GM18867 (cell line): Measurements from ENCODE around the gene FRZB.

Experiments
- ATAC-seq: cut with Tn5 transposase; IDR thresholded peaks from one replicate; pipeline ENCODE4 v1.9.1; 2021; ENCODE audit warnings: mild to moderate bottlenecking, moderate library complexity; ENCODE audit not compliant: unreplicated experiment

FRZB gene

DNA sequence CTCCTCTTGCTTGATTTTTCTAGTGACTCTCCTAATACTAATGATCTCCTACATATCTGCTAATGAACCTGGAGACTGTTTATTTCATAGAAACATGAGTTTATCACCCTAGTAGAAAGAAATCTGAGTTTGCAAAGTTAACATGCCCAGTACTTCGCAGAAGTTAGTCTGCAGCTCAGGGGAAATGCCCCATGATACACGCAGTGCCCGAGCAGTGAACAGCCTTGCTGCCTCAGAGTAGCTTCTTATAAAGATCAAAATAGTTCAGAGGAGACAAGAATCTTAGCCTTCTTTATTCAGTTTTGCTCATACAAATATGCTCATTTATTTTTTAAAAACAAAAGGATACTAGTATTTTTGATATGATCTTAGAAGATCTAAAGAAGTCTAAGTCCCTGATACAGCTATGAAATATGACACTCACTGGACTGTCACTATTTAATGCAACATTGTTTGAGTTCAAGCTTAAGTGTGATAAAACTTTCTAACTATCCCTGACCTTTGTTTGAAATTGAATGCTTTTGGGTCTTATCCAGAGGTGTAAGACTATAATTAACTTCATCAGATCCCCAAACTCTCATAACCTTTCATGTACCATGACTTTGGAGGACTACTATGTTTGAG lies 20.5 kb downstream of the FRZB start:
- ATAC-seq = no peak

DNA sequence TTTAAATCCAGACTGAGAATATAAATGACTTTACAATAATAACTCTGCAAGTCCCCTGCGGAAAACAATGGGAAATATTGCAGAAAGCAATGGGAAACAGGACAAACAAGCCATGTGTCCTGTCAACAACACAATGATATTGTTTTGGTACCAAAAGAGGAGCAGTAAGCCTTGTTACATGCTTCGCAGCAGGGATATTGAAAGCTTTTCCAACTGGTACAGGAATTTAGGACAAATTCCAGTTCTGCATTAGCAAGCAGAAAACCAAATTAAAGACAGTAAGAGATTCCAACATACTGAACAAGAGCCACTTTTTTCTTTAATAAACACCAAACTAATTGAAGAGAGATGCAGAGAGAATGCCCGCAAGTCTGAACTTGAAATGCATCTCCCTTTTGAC lies 30.0 kb downstream of the FRZB start:
- no peak for ATAC-seq

DNA sequence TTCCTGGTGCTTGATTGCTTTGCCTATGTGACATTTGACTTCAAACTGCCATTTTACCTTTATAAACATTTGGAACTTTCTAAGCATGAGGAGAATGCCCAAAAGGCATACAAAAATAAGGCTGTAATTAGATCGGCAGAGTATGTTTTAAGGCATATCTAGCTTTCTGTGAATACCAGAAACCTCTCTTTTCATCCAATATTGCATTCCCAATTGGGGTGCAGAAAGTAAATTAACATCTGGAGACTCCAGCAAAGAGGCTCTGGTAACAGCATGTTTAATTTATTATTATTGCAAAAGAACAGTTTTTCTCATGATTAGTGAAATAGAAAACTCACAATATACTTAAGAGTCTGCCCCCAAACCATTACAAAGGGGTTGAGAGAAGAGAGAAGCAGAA lies 32.1 kb downstream of the FRZB start:
- no peak for ATAC-seq

DNA sequence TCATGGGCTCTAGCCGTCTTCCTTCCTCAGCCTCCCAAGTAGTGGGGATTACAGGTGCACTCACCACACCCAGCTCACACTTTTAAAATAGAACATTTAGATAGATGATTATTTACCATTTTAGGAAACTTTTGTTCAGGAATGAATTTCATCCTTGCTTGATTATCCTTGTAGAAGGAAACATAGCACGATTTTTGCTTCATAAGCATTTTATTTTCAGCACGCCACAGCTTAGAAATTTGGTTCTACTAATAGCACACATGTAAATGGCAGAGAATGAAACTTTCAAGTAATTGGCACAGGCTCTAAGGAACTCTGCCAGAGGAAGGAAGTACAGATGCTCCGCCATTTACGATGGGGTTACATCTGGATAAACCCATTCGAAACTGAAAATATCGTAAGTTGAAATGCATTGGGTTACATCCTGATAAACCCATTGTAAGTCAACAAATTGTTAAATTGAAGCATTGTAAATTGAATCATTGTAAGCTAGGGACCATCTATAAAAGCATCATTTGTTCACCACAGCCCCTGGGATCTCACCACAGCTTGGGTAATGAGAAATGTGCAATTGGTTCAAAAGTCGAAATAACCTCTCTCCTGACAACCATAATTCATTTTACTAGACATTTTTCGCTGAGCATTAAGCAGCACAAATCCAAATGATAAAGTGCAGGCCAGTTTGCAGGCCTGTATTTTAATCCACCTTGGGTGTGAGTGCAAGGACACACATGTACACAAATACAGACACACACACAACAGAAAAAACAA lies 33.2 kb downstream of the FRZB start:
- no peak for ATAC-seq

DNA sequence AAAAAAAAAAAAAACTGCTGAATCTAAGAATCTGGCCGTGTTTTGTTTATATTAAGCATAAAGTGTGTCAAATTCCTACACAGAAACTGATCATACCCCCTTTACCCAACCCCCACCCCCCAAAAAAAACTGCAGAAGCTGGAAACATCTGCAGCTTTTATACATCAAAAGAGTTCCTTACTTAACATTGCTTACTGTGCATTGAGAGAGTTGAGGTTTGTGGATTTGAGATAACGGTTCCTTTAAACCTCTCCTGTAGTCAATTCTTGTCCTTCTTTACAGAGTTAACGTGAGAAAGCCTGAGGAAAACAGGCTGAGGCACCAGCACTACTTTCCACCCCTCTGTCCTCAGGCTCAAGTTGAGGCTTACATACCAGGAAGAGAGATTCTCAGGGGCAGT lies 34.5 kb downstream of the FRZB start:
- ATAC-seq = no peak

DNA sequence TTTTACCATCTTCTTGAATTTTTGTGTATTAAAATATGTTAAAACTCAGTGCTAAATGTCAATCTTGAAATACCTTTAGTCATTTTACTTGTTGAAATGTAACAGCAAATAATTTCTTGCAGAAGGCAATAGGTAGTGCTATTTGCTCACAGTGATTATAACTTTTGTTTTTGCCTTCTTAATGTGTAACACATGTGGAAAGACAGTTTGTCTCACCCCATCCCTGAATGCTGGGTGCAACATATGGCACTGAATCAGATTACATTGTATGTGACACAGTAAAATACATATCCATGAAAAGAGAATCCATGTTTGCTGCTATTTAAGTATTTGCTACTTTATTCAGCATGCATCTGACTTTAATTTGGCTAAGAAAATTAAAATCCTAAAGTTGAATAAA lies 35.3 kb downstream of the FRZB start:
- ATAC-seq = no peak

DNA sequence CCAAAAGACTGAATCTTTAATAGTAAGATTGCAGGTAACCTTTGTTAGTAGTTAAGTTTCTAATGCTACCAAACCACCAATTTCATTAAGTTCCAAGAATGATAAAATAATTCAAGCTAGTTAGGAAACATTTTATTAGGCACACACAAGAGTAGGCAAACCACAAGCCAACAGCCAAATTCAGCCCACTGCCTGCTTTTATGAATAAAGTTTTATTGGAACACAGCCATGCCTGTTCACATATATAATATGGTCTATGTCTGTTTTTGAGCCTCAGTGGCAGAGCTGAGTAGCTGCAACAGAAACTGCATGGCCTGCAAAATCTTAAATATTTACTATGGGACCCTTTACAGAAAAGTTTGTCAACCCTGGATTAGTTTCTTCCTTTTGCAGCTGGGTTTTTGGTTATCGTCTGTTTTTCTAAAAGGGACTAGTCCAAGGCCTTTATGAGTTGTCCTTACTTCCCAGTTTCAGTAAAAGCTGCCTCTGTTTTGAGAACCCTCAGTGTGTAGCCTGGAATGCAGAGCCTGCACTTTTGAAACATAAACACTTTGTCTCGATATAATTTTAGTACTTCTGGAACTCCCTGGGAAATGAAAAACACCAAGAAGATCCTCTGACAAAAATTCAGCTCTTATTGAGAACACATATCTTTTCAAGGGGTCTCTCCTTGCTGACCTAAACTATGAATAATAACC lies 39.1 kb downstream of the FRZB start:
- no peak for ATAC-seq

DNA sequence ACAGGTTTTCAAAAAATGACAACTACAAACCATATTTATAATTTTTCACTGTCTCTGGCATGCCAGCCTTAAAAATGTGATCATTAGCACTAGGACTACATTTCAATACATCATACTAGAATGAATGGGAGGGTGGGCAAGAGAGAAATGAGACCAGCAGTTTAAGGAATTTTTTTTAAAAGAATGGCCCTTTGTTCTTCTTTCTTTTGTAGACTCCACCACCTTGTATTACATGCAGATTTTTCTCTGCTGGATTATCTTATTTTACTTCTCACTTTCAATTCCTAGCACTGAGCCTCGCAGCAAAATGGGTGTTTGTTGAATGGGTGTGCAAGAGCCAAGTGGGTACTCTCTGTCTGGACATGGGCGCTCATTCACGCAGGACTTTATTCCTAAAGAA lies 39.9 kb downstream of the FRZB start:
- no peak for ATAC-seq

DNA sequence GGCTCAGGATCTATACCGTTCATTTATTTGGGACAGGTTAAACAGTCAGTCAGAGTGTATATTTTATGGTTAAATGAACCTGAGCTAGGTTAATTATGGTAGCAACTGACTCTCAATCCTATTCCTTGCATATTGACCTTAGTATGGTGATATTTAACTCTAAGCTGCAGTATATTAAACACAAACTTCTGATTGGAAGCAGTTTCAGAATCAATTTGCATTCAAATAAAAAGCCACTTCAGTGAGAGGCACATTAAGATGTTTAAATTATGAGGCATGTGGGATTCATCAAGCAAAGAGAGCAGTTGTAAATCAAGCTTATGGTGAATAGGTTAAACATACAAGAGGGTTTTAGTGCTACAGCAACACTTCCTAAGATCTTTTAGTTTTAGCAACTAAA lies 40.4 kb downstream of the FRZB start:
- no peak for ATAC-seq

DNA sequence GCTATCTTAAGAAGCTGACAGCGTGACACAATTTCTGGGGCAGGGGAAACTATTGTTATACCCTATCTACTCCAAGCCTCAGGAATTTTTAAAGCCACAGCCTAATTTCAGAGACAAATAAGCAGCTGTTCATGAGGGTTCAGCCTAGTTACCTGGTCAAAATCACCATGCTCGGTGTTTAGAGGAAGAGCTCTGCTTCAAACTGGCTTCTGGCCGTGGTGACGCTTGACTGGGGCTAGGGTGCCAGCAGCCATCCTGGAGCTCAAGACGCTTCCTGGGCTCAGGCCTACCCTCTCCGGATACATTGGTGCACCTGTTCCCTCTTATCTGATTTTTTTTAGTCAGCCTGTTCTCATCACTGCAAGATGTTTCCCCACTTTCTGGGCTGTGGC lies 41.7 kb downstream of the FRZB start:
- ATAC-seq = no peak

DNA sequence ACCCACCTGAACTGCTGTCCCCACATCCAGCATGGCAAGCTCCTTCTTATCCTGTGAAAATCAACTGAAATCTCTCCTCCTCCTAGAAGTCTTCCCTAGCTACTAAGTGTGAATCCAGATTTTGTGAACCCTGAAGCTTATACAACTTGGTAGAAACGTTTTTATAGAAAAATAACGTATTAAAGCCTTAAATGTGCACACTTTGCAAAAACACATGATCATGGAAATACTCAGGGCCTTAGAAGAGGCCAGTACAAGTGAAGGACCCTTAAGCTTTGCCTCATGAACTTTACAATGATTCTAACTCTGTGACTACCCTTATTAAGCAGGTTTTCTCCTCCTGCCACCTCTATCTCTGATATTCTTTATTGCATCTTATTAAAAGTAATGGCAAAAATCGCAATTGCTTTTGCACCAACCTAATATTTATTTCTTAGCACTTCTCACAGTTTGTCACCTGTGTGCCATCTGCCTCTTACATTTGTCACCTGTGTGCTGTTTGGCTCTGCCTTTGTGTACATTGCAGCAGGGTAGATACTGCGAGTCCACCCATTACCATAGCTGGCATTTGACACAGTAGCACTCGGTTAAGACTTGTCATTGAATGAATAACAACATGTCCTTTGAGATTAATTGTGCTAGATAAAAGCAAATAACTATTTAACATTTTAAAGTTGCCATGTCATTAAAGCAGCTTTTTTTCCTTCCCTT lies 42.2 kb downstream of the FRZB start:
- ATAC-seq = no peak

DNA sequence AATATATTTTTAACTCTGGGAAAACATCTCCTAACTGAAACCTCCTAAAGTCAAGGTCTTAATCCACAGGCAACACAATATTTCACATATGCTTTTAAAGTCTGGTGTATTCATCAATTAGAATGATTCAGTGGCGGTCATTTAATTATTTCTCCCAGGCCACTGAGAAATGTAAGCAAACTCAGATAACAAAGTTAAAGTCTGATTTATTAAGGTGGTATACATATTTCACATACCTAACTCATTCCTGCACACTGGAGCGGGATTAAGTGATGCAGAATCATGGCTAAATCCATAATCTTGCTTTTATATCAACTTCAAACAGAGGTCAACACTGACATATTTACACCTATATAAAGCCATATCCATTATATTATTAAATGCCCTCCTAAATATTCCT lies 43.7 kb downstream of the FRZB start:
- no peak for ATAC-seq

DNA sequence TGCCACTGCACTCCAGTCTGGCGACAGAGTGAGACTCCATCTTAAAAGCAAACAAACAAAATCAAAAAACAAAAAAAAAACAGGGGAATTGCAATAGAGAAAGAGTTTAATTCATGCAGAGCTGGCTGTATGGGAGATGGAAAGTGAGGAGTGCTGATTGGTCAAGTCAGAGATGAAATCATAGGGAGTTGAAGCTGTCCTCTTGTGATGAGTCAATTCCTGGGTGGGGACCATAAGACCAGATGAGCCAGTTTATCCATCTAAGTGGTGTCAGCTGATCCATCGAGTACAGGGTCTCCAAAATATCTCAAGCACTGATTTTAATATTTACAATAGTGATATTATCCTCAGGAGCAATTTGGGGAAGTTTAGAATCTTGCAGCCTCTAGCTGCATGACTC lies 45.3 kb downstream of the FRZB start:
- ATAC-seq = no peak

DNA sequence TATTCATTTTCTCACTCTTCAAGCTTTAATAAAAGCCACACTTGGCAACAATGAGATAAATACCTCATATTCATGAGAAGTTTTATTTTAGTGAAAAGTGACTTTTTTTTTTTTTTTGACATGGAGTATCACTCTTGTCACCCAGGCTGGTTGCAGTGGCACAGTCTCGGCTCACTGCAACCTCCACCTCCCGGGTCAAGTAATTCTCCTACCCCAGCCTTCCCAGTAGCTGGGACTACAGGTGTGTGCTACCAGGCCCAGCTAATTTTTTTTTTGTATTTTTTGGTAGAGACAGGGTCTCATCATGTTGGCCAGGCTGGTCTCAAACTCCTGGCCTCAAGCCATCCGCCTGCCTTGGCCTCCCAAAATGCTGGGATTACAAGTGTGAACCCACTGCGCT lies 47.0 kb downstream of the FRZB start:
- no peak for ATAC-seq

DNA sequence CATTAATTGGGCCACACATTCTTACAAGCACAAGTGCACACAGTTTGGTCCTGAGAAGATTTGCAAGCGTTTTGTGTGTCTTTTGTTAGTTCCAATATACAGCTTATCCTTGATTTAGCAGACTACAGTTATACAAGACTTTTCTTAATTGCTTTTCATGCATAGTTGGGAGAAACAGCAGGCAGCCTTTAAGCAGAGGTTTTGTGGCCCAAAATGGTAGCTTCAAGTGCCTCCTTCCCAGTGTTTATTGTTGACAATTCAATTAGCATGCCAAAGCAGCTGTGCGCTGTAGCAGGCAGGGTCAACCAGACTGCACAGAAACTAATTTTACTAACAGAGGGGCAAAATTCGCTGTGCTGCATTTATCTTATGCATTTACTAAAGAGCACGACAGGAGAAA lies 47.5 kb downstream of the FRZB start:
- no peak for ATAC-seq

DNA sequence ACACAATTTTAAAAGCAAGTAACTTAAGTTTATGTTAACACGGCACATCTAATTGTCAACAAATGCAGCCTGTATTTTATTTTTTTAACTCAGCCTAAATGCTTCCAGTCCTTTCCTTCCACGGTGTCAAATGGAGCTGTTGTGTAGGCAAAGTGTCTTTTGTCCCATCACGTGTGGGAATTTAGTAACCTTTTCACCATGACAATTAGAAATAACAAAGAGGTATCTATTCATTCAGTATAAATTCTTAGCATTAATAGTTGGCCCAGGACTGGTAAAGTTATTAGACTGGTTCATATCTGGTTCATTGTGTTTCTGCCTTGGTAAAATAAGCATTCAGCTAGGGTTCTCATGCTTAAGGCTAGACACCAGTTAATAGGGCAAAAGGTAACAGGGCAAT lies 47.9 kb downstream of the FRZB start:
- no peak for ATAC-seq

DNA sequence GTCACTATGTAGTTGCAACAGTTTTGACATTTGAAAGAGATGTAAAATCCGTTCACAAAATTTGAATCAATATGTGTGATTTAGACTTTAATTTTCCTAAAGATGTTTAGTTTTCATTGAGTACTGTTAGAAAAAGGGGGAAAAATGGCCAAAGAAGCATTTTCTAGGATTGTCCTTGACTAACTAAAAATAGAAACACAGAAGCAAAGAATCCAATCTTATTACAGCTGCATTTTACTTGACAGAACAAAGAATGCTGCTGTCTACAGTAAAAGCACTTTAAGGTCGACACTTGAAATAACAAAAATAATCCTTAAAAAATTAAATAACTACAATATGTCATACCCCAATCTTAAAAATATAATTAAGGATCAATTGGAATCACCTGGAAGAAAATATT lies 48.9 kb downstream of the FRZB start:
- ATAC-seq = no peak

DNA sequence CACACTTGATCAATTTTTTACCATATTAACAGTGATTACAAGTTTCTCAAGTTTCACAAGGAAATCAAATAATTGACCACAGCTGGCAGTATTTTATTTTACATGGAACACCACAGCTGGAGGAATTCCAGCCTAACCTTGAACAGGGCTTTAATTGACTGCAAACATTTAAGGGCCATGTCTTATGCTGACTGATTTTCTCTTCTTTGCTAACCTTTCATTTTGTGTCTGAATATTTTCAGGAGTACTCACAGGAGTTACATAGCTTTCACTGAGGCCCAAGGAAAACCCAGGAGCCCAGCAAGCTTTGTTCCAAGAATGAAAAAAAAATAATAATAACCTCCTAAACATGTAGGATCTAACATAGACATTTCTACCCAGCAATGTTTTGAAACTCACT lies 49.6 kb downstream of the FRZB start:
- no peak for ATAC-seq

DNA sequence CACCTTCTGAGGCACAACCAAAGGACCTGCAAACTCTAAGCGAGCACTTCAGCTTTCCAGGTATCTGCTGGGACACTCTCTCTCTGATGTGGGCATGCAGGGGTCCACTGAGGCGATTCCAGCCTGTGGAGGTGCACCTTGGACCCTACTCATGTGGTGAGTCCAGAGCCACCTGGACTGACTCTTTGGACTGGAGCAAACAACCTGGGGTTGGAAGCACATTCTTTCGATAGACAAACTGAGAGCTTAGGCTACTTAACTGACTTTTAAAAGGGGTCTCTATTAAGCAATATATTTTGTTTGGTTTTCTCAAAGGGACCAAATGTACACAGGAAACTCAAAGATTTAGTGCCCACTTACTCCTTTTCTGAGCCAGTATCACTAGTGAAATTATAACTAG lies 51.6 kb downstream of the FRZB start:
- ATAC-seq = no peak

DNA sequence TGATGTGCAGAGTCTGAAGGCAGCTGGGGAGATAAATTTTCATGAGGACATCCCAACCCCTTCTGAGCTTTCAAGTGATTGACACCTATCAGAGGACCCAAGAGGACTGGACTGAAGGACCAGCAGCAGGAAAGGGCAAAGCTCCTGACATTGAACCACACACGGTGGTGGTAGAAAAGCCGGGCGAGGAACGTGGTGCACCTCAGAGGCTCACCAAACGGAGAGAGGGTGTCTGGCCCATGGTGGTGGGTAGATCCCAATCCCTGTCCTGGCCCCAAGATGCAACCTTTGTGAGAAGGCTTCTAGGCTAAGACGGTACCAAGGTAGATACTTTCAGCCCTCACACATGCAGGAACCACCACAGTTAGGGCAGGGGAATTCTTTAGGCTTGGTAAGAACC lies 52.1 kb downstream of the FRZB start:
- no peak for ATAC-seq

DNA sequence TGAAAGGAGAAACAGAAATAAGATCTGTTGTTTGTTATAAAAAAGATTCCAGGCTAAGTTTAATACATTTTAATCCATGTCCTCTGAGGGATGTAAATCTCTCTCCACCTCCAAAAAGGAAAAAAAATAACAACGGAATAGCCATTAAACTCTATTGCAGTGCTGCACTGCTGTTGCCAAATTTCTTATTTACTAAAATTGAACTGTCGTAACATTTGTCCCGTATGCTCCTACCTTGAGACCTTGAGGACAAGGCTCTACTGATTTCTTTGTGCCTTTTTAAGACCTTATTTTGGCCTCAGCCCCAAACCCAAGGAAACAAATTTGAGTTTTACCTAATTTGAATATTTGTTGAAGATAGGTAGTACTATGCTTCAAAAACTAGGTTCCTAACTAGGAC lies 56.4 kb downstream of the FRZB start:
- no peak for ATAC-seq

DNA sequence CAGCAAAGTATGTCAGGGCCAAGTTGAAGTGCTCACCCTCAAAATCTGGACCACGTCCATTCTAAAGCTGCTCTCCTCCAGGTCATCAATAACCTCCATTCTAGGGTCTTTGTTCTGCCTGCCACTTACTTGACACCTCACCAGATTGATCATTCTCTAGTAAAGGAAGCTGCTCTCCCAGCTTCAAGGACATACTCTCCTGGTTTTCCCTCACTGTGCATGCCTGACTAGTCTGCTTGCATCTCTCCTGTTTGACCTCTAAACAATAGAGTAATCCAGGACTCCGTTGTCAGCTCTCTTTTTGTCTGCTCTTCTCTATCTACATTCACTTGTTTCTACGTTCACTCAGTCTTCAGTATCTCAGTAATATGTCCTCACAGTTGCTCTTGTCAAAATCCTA lies 59.1 kb downstream of the FRZB start:
- no peak for ATAC-seq
